HG02970 (cell line): ENCODE measurements around the gene EXOC4.

Experiments used
- ATAC-seq: cut with Tn5 transposase; IDR thresholded peaks from one replicate; pipeline ENCODE4 v1.9.1; 2021; ENCODE audit warnings: mild to moderate bottlenecking, moderate library complexity, moderate number of reproducible peaks; ENCODE audit not compliant: unreplicated experiment, low FRiP score

The EXOC4 gene

GRCh38 chr7:133837224-133837623, 584.3 kb downstream of the EXOC4 start:
- ATAC-seq = no peak

GRCh38 chr7:133839121-133839520, 586.2 kb downstream of the EXOC4 start:
- no peak for ATAC-seq

GRCh38 chr7:133843341-133843740, 590.5 kb downstream of the EXOC4 start:
- no peak for ATAC-seq

GRCh38 chr7:133845005-133845404, 592.1 kb downstream of the EXOC4 start:
- ATAC-seq = no peak

- no peak for ATAC-seq
Measured at GRCh38 chr7:133846203-133846945, 593.5 kb downstream of the EXOC4 start.

GRCh38 chr7:133850497-133851280, 597.8 kb downstream of the EXOC4 start:
- ATAC-seq = no peak

GRCh38 chr7:133851411-133851810, 598.5 kb downstream of the EXOC4 start:
- ATAC-seq = no peak

GRCh38 chr7:133853706-133854276, 600.9 kb downstream of the EXOC4 start:
- no peak for ATAC-seq

- no peak for ATAC-seq
Measured at GRCh38 chr7:133854739-133855138, 601.9 kb downstream of the EXOC4 start.

- ATAC-seq = no peak
Measured at GRCh38 chr7:133857376-133858119, 604.7 kb downstream of the EXOC4 start.

GRCh38 chr7:133858311-133858710, 605.4 kb downstream of the EXOC4 start:
- no peak for ATAC-seq

GRCh38 chr7:133859231-133859630, 606.4 kb downstream of the EXOC4 start:
- ATAC-seq = no peak

GRCh38 chr7:133859871-133860450, 607.1 kb downstream of the EXOC4 start:
- ATAC-seq = no peak

- no peak for ATAC-seq
Measured at GRCh38 chr7:133860628-133861335, 607.9 kb downstream of the EXOC4 start.

- no peak for ATAC-seq
Measured at GRCh38 chr7:133861876-133862275, 609.0 kb downstream of the EXOC4 start.

GRCh38 chr7:133863362-133864061, 610.6 kb downstream of the EXOC4 start:
- ATAC-seq = no peak

- no peak for ATAC-seq
Measured at GRCh38 chr7:133869556-133869955, 616.7 kb downstream of the EXOC4 start.

- no peak for ATAC-seq
Measured at GRCh38 chr7:133871757-133872156, 618.9 kb downstream of the EXOC4 start.

GRCh38 chr7:133873187-133873586, 620.3 kb downstream of the EXOC4 start:
- ATAC-seq = no peak
